Activated B cell treated with CpG ODN at 0.5 μM for 24 hours (primary cell): Measurements from ENCODE around the gene MAGEA10. TPM values are rescaled to one million over a fixed set of nuclear protein-coding genes. Genes with fewer than 3 reads are reported as not detected.
"Not testable (repeated sequence)": the region's sequence is repeated elsewhere in the genome, so short reads cannot be mapped to it uniquely, and the experiment has no call there.

Experiments
- ATAC-seq: fragments of 200-7000 bp; cut with Tn5 transposase; one replicate; pipeline ENCODE4 v1.10.0; 2021; ENCODE audit warnings: low read depth, mild to moderate bottlenecking, moderate library complexity
- CTCF ChIA-PET: fragments of 350-600 bp; sonication (Branson Sonifier 250); formaldehyde crosslinking; loops from one replicate; lab custom pipeline; 2021; ENCODE audit warnings: antibody characterized with exemption; lab: Charles Lee
- POLR2A ChIA-PET: fragments of 350-600 bp; sonication (Branson Sonifier 250); formaldehyde crosslinking; loops from one replicate; lab custom pipeline; 2021; ENCODE audit warnings: antibody characterized with exemption; lab: Charles Lee
- DNase-seq: peaks from one replicate; pipeline ENCODE4 v3.0.0; 2022
- H3K27ac Mint-ChIP-seq: one replicate; pipeline ENCODE4 v1.8.0; 2020; ENCODE audit warnings: mixed read lengths
- H3K27me3 Mint-ChIP-seq: one replicate; pipeline ENCODE4 v1.8.0; 2021; ENCODE audit warnings: mixed read lengths
- H3K36me3 Mint-ChIP-seq: one replicate; pipeline ENCODE4 v1.8.0; 2021; ENCODE audit warnings: low read depth, mixed read lengths
- H3K4me1 Mint-ChIP-seq: one replicate; pipeline ENCODE4 v1.8.0; 2021; ENCODE audit warnings: mixed read lengths
- H3K4me3 Mint-ChIP-seq: one replicate; pipeline ENCODE4 v1.8.0; 2020; ENCODE audit warnings: mild to moderate bottlenecking, mixed read lengths
- H3K9me3 Mint-ChIP-seq: one replicate; pipeline ENCODE4 v1.8.0; 2020; ENCODE audit warnings: mixed read lengths
- intact Hi-C: fragments of 100-400 bp; cut with micrococcal nuclease; formaldehyde crosslinking; loops from one replicate; pipeline ENCODE4 v1.15.1; 2024
- total RNA-seq: library from RNA; stranded (reverse); gene quantifications from 2 replicates; pipeline ENCODE4 v1.2.3, GENCODE V29; 2022
- TF ChIP-seq, protein P1 (sequence below): fragments of 200-600 bp; IDR thresholded peaks from one replicate; pipeline ENCODE4 v1.8.0; 2022; ENCODE audit warnings: antibody characterized with exemption, mild to moderate bottlenecking

The MAGEA10 gene
- total RNA-seq, 1 donor from 2014 or later, result not detected

DNA sequence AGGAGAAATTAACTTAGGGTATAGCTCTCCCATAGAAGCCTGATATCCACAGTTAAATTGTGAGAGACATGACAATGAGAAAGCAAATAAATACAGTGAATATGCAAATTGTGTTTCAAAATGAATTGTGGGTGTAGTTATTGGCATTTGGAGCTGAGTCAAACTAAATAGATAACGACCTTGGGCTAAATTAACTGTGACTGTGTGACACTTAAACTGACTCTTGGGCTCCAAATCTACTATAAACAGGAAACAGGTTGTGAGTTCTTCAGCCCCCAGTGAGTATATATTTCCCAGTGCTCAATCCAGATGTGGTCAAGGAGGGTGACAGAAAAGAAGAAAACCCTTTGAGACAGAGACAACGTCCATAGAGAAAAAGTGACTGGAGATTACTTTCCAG is 11.3 kb upstream of the MAGEA10 start:
- Mint-ChIP-seq H3K27me3 (no peaks in the 10 kb centered on the region), H3K27ac (no peak overlapping the region), H3K4me1 (no peaks in the 10 kb centered on the region), H3K9me3 (no peaks in the 10 kb centered on the region), H3K4me3 (no peak overlapping the region), H3K36me3 (no peaks in the 10 kb centered on the region)
- TF ChIP-seq, protein P1, sequence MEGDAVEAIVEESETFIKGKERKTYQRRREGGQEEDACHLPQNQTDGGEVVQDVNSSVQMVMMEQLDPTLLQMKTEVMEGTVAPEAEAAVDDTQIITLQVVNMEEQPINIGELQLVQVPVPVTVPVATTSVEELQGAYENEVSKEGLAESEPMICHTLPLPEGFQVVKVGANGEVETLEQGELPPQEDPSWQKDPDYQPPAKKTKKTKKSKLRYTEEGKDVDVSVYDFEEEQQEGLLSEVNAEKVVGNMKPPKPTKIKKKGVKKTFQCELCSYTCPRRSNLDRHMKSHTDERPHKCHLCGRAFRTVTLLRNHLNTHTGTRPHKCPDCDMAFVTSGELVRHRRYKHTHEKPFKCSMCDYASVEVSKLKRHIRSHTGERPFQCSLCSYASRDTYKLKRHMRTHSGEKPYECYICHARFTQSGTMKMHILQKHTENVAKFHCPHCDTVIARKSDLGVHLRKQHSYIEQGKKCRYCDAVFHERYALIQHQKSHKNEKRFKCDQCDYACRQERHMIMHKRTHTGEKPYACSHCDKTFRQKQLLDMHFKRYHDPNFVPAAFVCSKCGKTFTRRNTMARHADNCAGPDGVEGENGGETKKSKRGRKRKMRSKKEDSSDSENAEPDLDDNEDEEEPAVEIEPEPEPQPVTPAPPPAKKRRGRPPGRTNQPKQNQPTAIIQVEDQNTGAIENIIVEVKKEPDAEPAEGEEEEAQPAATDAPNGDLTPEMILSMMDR, result no peak
- DNase-seq (no peak), ATAC-seq (no peak)
- ChIA-PET POLR2A (no interaction called here), CTCF (no interaction called here)
- intact Hi-C loops, result no loop called here

DNA sequence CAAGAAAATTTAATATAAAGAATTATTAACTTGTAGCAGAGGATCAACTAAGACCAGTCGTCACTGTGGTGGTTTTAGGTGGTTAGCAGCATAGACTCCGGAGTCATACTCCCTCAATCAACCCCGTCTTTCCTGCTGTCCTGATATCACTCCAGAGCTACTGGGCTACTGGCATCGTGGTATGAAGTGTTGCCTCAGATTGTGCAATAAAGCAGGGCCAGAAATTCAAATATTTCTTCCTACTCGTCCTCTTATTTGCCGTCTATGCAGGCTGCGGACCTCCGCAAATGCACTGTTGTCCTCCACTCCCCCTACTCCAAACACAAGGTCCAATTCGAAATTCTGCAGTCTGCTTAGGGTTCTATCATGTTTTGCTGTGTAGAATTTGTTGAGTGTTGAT is 1.2 kb upstream of the MAGEA10 start:
- Mint-ChIP-seq H3K27me3 (no peaks in the 10 kb centered on the region), H3K27ac (no peak overlapping the region), H3K36me3 (no peaks in the 10 kb centered on the region), H3K4me3 (no peak overlapping the region), H3K9me3 (no peaks in the 10 kb centered on the region), H3K4me1 (no peaks in the 10 kb centered on the region)
- ChIA-PET POLR2A (no interaction called here), CTCF (no interaction called here)
- intact Hi-C loops, result no loop called here
- TF ChIP-seq, protein P1, result no peak
- ATAC-seq, result no peak
- DNase-seq, result no peak

DNA sequence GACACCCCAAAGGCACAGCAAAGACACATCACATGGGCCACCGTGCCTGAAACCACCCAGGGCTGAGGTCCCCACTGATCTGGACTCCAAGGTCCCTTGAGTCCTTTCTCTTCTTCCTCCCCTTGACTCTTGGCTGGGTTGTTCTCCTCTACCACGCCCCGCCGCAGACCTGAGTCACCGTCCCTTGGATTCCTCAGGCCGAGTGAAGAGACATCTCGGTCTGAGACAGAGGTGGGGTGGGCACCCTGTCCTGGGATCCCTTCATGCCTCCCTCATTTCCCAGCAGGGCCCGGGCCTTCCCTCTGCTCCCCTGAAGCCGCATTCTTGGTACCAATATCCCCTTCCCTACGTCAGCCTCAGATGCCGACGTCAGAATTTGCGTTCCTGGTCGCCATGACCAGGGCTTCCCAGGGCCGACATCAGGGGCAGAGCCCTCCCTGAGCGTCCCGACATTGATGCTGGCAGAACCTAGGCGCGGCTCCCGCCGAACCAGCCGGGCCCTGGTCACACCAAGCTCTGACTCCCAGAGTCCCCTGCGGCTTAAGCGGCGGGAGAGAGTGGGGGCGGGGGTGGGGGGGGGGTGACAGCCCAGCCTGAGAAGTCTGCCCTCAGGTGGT is 498 bp downstream of the MAGEA10 start:
- no peaks in the 10 kb centered on the region for H3K27me3 Mint-ChIP-seq
- CTCF ChIA-PET, result no interaction called here
- TF ChIP-seq, protein P1, result no peak
- DNase-seq (no peak), ATAC-seq (no peak)
- intact Hi-C loops, result no loop called here
- POLR2A ChIA-PET, result no interaction called here
- H3K4me1 Mint-ChIP-seq, result no peaks in the 10 kb centered on the region
- H3K9me3 Mint-ChIP-seq, result no peaks in the 10 kb centered on the region
- H3K36me3 Mint-ChIP-seq, result no peaks in the 10 kb centered on the region
- H3K27ac Mint-ChIP-seq, result no peak overlapping the region
- no peak overlapping the region for H3K4me3 Mint-ChIP-seq

DNA sequence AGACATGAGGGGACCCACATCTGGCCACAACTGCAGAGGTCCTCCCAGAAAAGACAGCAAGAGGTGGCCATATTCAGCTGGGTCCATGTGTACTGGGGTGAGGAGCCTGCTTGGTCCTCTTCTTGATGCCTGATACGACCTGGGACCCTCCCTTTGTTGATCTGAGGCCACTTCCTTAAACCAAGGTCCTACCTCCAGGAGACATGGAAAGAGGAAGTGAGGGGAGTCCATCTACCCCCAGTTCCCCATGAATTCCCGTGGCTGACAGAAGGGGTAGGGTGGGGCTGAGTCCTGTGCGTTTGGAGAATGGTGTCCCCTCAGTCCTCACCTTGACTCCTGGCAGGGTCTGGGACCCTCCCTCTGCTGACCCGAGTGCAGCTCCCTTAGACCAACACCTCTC is 2.1 kb downstream of the MAGEA10 start:
- TF ChIP-seq, protein P1, result no peak
- H3K9me3 Mint-ChIP-seq, result no peaks in the 10 kb centered on the region
- H3K27me3 Mint-ChIP-seq, result no peaks in the 10 kb centered on the region
- intact Hi-C loops, result no loop called here
- POLR2A ChIA-PET, result no interaction called here
- DNase-seq, result no peak
- H3K4me3 Mint-ChIP-seq, result no peak overlapping the region
- CTCF ChIA-PET, result no interaction called here
- H3K27ac Mint-ChIP-seq, result no peak overlapping the region
- no peaks in the 10 kb centered on the region for H3K36me3 Mint-ChIP-seq
- no peak for ATAC-seq
- H3K4me1 Mint-ChIP-seq, result no peaks in the 10 kb centered on the region

DNA sequence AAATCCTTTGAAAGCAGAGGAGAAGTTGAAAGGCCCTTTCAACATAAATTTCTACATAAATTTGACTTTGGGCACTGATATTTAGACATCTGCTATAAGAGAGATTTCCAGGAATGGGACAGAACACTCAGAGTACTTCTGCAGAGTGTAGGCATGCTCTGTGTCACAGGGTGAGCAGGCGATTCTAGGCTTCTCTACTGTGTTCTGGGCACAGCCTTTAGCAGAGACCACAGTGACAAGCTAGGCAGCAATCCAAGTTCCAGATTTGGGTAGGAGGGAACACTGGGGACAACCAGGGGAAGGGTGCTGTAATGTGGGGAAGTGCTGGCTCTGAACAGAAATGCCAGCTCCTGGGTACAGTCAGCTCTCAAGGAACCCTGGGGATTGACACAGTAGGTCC is 6.9 kb downstream of the MAGEA10 start:
- ChIA-PET CTCF (no interaction called here), POLR2A (no interaction called here)
- Mint-ChIP-seq H3K27ac (no peak overlapping the region), H3K27me3 (no peaks in the 10 kb centered on the region), H3K4me1 (no peaks in the 10 kb centered on the region), H3K9me3 (no peaks in the 10 kb centered on the region), H3K36me3 (no peaks in the 10 kb centered on the region), H3K4me3 (no peak overlapping the region)
- DNase-seq (no peak), ATAC-seq (no peak)
- TF ChIP-seq, protein P1, result no peak
- intact Hi-C loops, result no loop called here

DNA sequence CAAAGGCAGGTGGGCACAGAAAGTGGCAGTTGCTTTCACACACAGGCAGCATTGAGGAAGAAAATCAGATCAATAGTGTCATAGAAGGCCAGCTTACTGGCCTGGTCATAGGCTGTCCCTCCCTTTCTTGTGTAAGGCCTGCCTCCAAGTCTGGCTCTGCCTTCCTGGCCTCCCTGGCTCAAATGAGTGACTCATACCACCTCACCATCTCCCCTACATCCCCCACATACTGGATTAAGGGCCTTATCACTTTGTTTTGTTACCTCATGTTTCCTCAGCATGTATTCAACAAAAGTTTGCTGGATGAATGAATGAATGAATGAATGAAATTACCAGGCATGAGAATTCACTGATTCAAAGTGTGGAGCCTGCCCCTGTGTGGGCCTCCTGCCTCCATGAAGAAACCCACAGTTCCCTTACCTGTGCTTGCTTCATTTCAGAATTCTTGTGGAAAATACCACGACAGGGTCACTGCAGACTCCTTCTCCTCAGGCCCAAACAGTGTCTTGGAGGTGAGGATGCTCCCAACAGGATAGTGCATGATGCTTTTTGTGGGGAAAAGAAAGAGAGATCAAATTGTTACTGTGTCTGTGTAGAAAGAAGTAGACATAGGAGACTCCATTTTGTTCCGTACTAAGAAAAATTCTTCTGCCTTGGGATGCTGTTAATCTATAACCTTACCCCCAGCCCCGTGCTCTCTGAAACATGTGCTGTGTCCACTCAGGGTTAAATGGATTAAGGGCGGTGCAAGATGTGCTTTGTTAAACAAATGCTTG is 9.1 kb downstream of the MAGEA10 start:
- H3K27me3 Mint-ChIP-seq, POLR2A ChIA-PET, H3K27ac Mint-ChIP-seq, CTCF ChIA-PET, H3K9me3 Mint-ChIP-seq, H3K4me3 Mint-ChIP-seq, intact Hi-C loops, H3K4me1 Mint-ChIP-seq, H3K36me3 Mint-ChIP-seq, DNase-seq, ATAC-seq: not testable (repeated sequence)
